Hepatocyte (in vitro differentiated cells): ENCODE measurements around the gene PACS1.

Source experiments
- EZH2 ChIP-seq: fragments of 200-600 bp; sonication (generic); IDR thresholded peaks from 2 replicates; pipeline ENCODE4 v1.6.1; 2016; ENCODE audit warnings: antibody characterized with exemption, mild to moderate bottlenecking, borderline replicate concordance
- EZH2phosphoT487 ChIP-seq: fragments of 200-600 bp; sonication (generic); IDR thresholded peaks from one replicate; pipeline ENCODE4 v1.6.1; 2018; ENCODE audit warnings: antibody characterized with exemption, mild to moderate bottlenecking, low read depth, moderate library complexity; ENCODE audit not compliant: unreplicated experiment, severe bottlenecking
- TF ChIP-seq, protein P1 (sequence below): fragments of 200-600 bp; sonication (generic); IDR thresholded peaks from 2 replicates; pipeline ENCODE4 v1.5.1; 2016; ENCODE audit warnings: antibody characterized with exemption, mild to moderate bottlenecking; ENCODE audit not compliant: poor library complexity

DNA sequence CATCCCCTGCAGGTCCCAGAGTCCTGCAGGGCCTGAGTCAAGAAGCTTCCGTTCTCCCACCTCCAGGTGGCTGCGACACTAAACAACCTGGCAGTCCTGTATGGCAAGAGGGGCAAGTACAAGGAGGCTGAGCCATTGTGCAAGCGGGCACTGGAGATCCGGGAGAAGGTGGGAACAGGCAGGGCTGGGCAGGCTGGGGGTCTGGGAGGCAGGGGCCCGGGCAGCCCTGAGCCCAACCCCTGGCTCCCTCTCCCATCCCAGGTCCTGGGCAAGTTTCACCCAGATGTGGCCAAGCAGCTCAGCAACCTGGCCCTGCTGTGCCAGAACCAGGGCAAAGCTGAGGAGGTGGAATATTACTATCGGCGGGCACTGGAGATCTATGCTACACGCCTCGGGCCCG is 193.7 kb downstream of the PACS1 start:
- TF ChIP-seq, protein P1, sequence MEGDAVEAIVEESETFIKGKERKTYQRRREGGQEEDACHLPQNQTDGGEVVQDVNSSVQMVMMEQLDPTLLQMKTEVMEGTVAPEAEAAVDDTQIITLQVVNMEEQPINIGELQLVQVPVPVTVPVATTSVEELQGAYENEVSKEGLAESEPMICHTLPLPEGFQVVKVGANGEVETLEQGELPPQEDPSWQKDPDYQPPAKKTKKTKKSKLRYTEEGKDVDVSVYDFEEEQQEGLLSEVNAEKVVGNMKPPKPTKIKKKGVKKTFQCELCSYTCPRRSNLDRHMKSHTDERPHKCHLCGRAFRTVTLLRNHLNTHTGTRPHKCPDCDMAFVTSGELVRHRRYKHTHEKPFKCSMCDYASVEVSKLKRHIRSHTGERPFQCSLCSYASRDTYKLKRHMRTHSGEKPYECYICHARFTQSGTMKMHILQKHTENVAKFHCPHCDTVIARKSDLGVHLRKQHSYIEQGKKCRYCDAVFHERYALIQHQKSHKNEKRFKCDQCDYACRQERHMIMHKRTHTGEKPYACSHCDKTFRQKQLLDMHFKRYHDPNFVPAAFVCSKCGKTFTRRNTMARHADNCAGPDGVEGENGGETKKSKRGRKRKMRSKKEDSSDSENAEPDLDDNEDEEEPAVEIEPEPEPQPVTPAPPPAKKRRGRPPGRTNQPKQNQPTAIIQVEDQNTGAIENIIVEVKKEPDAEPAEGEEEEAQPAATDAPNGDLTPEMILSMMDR, result no peak
- TF ChIP-seq EZH2 (no peak), EZH2phosphoT487 (no peak)
